ENCODE measurements around the gene DMPK. TPM values are rescaled to one million over a fixed set of nuclear protein-coding genes. Genes with fewer than 3 reads are reported as not detected.

Gene DMPK
- total RNA-seq, 1 experiment from 2014 or later = 28.1 TPM

GRCh38 chr19:45827459-45828093 lies 45.3 kb upstream of the DMPK start:
- Mint-ChIP-seq H3K9me3 (ENCODE audit: unreplicated experiment) (no peaks in the 10 kb centered on the region), H3K4me1 (ENCODE audit: low read depth, unreplicated experiment) (no peaks in the 10 kb centered on the region), H3K27ac (ENCODE audit: unreplicated experiment) (no peak overlapping the region), H3K4me3 (ENCODE audit: unreplicated experiment) (no peak overlapping the region), H3K36me3 (ENCODE audit: insufficient read depth, unreplicated experiment) (peaks cover 89% of the 10 kb centered on the region), H3K27me3 (ENCODE audit: insufficient read depth, unreplicated experiment) (no peaks in the 10 kb centered on the region)
- no peaks in the 10 kb centered on the region for H3K27me3 ChIP-seq (replicated peaks; ENCODE audit: control insufficient read depth, insufficient read depth, low read length)
- ChIA-PET CTCF (interaction anchor here (0.5 to 2.2 kb wide), 3 partner anchors 10 to 24 kb away, joined by 4 to 14 read pairs (median 9); no protein-coding TSS in a partner anchor), POLR2A (interaction anchor here (0.8 kb wide), 1 partner anchor 35 kb away, joined by 3 read pairs; no protein-coding TSS in a partner anchor)
- intact Hi-C loops (cut with micrococcal nuclease; ENCODE audit: unreplicated experiment) = no loop called here
- H3K4me3 ChIP-seq (ENCODE audit: low read depth, low read length) = no peak overlapping the region
- TF ChIP-seq CTCF (IDR thresholded peaks at IDR 0.05; ENCODE audit: insufficient read depth in 1 of 2, low read depth in 1 of 2, low read length in 1 of 2, severe bottlenecking in 1 of 2, unreplicated experiment in 1 of 2) = no peak
- no TSS peak for BruUV-seq (replicated peaks)
- no peaks in the 10 kb centered on the region for H3K9me3 ChIP-seq
- peaks cover 13% of the 10 kb centered on the region for H3K36me3 ChIP-seq (ENCODE audit: control insufficient read depth, insufficient read depth, low read length)
- DNase-seq = no peak
- H3K4me1 ChIP-seq = no peaks in the 10 kb centered on the region

GRCh38 chr19:45826934-45827333 lies 44.6 kb upstream of the DMPK start:
- Histone ChIP-seq H3K27me3 (replicated peaks; ENCODE audit: control insufficient read depth, insufficient read depth, low read length) (no peaks in the 10 kb centered on the region), H3K9me3 (no peaks in the 10 kb centered on the region), H3K4me3 (ENCODE audit: low read depth, low read length) (no peak overlapping the region), H3K36me3 (ENCODE audit: control insufficient read depth, insufficient read depth, low read length) (peaks cover 13% of the 10 kb centered on the region), H3K4me1 (no peaks in the 10 kb centered on the region)
- intact Hi-C loops (cut with micrococcal nuclease; ENCODE audit: unreplicated experiment) = no loop called here
- H3K27me3 Mint-ChIP-seq (ENCODE audit: insufficient read depth, unreplicated experiment) = no peaks in the 10 kb centered on the region
- peaks cover 83% of the 10 kb centered on the region for H3K36me3 Mint-ChIP-seq (ENCODE audit: insufficient read depth, unreplicated experiment)
- DNase-seq = no peak
- H3K9me3 Mint-ChIP-seq (ENCODE audit: unreplicated experiment) = no peaks in the 10 kb centered on the region
- H3K4me3 Mint-ChIP-seq (ENCODE audit: unreplicated experiment) = no peak overlapping the region
- BruUV-seq (replicated peaks) = no TSS peak
- POLR2A ChIA-PET = interaction anchor here (0.8 kb wide), 1 partner anchor 34 kb away, joined by 3 read pairs; no protein-coding TSS in a partner anchor
- no peak overlapping the region for H3K27ac Mint-ChIP-seq (ENCODE audit: unreplicated experiment)
- TF ChIP-seq CTCF (IDR thresholded peaks at IDR 0.05; ENCODE audit: insufficient read depth in 1 of 2, low read depth in 1 of 2, low read length in 1 of 2, severe bottlenecking in 1 of 2, unreplicated experiment in 1 of 2) = no peak
- CTCF ChIA-PET = interaction anchor here (0.5 to 1.7 kb wide), 2 partner anchors 10 to 23 kb away, joined by 4 to 14 read pairs; no protein-coding TSS in a partner anchor
- no peaks in the 10 kb centered on the region for H3K4me1 Mint-ChIP-seq (ENCODE audit: low read depth, unreplicated experiment)

DNA sequence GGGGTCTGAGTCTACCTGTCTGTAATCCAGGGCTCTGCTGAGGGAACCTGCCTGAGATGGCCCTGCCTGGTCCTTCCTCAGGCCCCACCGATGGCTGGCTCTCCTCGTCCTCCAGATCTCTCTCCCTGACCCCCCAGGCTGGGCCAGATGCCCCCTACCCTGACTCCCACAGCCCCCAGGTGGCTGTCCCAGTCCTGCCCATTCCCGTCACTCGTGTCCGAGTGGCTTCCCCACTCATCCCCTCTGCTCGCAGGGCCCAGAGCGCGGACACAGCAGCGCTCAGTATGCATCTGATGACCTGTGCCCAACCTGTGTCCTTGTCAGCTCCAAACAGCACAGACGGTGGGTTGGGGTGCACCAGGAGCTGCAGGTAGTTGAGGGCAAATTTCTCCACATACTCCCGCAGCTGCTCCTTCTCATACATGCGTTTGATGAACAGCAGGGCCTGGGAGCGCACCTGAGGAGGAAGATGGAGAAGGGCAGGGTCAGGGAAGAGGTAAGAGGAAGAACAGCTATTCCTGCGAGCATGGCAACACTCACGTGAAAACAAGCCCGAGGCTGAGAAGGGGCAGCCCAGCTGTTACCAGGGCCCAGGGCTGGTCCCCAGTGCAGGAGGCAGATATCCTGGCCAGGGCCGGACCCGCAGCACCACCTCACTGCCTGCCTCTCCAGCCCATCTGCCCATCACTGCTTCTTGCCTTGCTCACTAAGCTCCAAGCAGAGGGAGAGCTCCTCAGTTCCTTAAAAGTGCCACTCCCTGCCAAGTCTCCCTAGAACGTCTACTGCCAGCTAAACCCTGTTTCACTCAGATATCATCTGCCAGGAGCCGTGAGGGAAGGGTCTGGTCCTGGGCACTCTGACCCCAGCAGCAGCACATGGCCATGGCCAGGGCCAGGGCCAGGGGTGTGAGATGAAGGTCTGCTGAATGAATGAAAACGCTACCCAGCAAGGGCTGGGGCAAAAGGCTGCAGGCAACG lies 43.9 kb upstream of the DMPK start:
- intact Hi-C loops (cut with micrococcal nuclease; ENCODE audit: unreplicated experiment) = no loop called here
- H3K27me3 Mint-ChIP-seq (ENCODE audit: insufficient read depth, unreplicated experiment) = no peaks in the 10 kb centered on the region
- POLR2A ChIA-PET = no interaction called here
- Histone ChIP-seq H3K4me1 (no peaks in the 10 kb centered on the region), H3K27me3 (replicated peaks; ENCODE audit: control insufficient read depth, insufficient read depth, low read length) (no peaks in the 10 kb centered on the region), H3K36me3 (ENCODE audit: control insufficient read depth, insufficient read depth, low read length) (peaks cover 7% of the 10 kb centered on the region), H3K4me3 (ENCODE audit: low read depth, low read length) (no peak overlapping the region), H3K9me3 (no peaks in the 10 kb centered on the region)
- H3K4me3 Mint-ChIP-seq (ENCODE audit: unreplicated experiment) = no peak overlapping the region
- TF ChIP-seq CTCF (IDR thresholded peaks at IDR 0.05; ENCODE audit: insufficient read depth in 1 of 2, low read depth in 1 of 2, low read length in 1 of 2, severe bottlenecking in 1 of 2, unreplicated experiment in 1 of 2) = no peak
- no peaks in the 10 kb centered on the region for H3K4me1 Mint-ChIP-seq (ENCODE audit: low read depth, unreplicated experiment)
- H3K36me3 Mint-ChIP-seq (ENCODE audit: insufficient read depth, unreplicated experiment) = peaks cover 83% of the 10 kb centered on the region
- CTCF ChIA-PET = interaction anchor here (1.7 kb wide), 1 partner anchor 9 kb away, joined by 14 read pairs; no protein-coding TSS in a partner anchor
- BruUV-seq (replicated peaks) = no TSS peak
- DNase-seq = no peak
- peak overlapping the region; percentile 9 for H3K27ac Mint-ChIP-seq (ENCODE audit: unreplicated experiment)
- H3K9me3 Mint-ChIP-seq (ENCODE audit: unreplicated experiment) = no peaks in the 10 kb centered on the region

Measured in Caco-2 (cell line).